Right renal pelvis (tissue), 4 donors: ENCODE results near the gene KRT13. TPM values are rescaled to one million over a fixed set of nuclear protein-coding genes. Genes with fewer than 3 reads are reported as not detected.

ENCODE experiments used
- DNase-seq, 4 donors: peaks; one replicate each; pipeline ENCODE4 v3.0.0-alpha.2; 2013; ENCODE audit warnings: low read depth in 4 of 4, low spot score in 3 of 4, missing footprints in 1 of 4
- polyA plus RNA-seq, 4 donors: library from polyadenylated mRNA; unstranded; fragments of 120-200 nt; gene quantifications; one replicate each; pipeline ENCODE4 v1.2.1, GENCODE V29; 2013; ENCODE audit not compliant: insufficient read length in 4 of 4

KRT13 gene
- polyA plus RNA-seq, 4 donors: 0.21 to 6.2 (median 1.2) TPM

GRCh38 chr17:41538565-41538991 lies 33.2 kb upstream of the KRT13 start:
- DNase-seq: no peak

- no peak for DNase-seq
Observed at GRCh38 chr17:41537990-41538389, 32.6 kb upstream of the KRT13 start.

GRCh38 chr17:41537614-41537954 lies 32.2 kb upstream of the KRT13 start:
- DNase-seq: no peak

GRCh38 chr17:41536741-41537613 lies 31.6 kb upstream of the KRT13 start:
- no peak for DNase-seq

GRCh38 chr17:41535764-41536481 lies 30.5 kb upstream of the KRT13 start:
- no peak for DNase-seq

- DNase-seq: no peak
Observed at GRCh38 chr17:41534899-41535546, 29.6 kb upstream of the KRT13 start.

GRCh38 chr17:41533613-41534012 lies 28.2 kb upstream of the KRT13 start:
- DNase-seq: no peak

- no peak for DNase-seq
Observed at GRCh38 chr17:41532947-41533570, 27.6 kb upstream of the KRT13 start.

- DNase-seq: no peak
Observed at GRCh38 chr17:41531993-41532392, 26.6 kb upstream of the KRT13 start.

GRCh38 chr17:41530062-41531048 lies 24.9 kb upstream of the KRT13 start:
- DNase-seq: no peak

GRCh38 chr17:41529491-41529915 lies 24.1 kb upstream of the KRT13 start:
- no peak for DNase-seq

- DNase-seq: no peak
Observed at GRCh38 chr17:41528959-41529353, 23.5 kb upstream of the KRT13 start.

- DNase-seq: no peak
Observed at GRCh38 chr17:41527063-41528023, 21.9 kb upstream of the KRT13 start.

- no peak for DNase-seq
Observed at GRCh38 chr17:41524261-41524660, 18.8 kb upstream of the KRT13 start.

GRCh38 chr17:41523787-41524186 lies 18.4 kb upstream of the KRT13 start:
- no peak for DNase-seq

GRCh38 chr17:41523225-41523593 lies 17.8 kb upstream of the KRT13 start:
- no peak for DNase-seq

- DNase-seq: no peak
Observed at GRCh38 chr17:41522301-41523224, 17.2 kb upstream of the KRT13 start.
